Stimulated activated CD4-positive, alpha-beta T cell treated with anti-CD3 and anti-CD28 coated beads, Interleukin-1b, Interleukin-23, amount 100 ng/mL, for 4 hours (primary cell): ENCODE results near the gene CDYL.
A peak's percentile ranks its signal among the peaks of the same experiment; 100 is the strongest.
"Not testable (repeated sequence)": the region's sequence is repeated elsewhere in the genome, so short reads cannot be mapped to it uniquely, and the experiment has no call there.

Source experiments
- DNase-seq, 2 donors: peaks; one replicate each; pipeline ENCODE4 v3.0.0-alpha.2; 2020; ENCODE audit warnings: low read depth in 2 of 2

The CDYL gene

DNA sequence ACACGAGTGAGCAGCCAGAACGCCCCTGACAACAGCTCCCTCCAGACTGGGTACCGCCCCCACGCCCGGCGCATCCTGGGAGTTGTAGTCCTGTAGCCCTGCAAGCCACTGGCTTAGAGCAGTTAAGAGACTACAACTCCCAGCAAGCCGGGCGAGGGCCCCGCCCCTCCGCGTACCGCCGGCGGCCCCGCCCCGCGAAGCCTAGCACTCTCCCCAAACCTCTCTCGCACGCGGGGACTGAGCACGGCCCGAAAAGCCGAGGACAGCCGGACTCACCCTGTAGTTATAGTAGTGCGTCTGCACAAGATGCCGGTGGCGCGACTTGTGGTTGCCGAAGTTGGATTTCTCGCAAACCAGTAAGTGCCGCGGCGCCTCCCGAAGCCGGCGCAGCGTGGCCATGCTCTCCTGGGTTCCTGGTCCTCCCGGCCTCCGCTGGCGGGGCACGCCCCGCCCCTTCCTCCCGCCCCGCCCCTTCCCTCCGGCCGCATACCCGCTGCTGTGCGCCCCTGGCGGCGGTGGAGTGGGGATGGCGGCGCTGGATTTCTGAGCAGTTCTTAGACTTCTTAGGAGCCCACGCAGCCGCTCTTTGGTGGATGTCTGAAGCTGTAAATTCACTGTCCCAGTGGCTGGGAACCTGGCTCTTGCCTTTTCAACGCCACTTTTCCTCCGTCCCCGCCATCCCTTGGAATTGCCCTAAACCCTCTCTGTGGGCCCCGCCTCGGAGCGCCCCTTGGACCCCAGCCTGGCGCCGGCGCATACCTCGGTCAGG, 227.6 kb downstream of the CDYL start, which contains the start of gene RPP40:
TSS of gene RPP40 (minus strand) at position 434 of the 769 bp plus-strand sequence. CDS start at position 399, 35 bp downstream.
- DNase-seq, result peak; percentile 97 to 99

DNA sequence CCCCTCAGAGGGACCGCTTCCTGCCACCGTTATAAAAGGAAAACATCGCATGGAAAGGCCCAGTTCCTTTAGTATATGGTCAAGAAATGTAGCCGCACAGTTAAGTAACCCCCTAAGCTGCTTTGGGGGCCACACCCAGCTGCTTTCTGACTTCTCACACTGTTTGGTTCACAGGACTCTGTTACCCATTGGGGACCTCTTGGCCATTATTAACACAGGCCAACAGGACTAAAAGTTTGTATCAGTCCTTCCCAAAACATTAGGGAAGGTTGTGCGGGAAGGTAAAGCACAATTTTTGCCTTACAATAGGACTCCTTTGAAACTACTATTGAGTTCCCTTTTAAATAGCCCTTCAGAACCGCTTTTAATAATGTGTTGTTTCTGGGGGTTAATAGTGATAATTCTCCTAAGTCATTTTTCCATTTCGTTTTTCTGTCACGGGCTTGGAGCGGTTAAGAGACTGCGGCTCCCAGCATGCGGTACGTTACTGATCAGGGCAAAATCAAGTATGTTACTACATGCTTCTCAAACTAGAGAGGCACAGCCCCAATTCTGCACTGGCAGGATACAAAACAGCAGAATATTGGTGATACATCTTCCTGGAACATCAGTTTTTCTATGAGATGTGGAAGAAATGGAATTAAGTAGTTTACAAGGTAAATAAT, 228.3 kb downstream of the CDYL start:
- no peak for DNase-seq

DNA sequence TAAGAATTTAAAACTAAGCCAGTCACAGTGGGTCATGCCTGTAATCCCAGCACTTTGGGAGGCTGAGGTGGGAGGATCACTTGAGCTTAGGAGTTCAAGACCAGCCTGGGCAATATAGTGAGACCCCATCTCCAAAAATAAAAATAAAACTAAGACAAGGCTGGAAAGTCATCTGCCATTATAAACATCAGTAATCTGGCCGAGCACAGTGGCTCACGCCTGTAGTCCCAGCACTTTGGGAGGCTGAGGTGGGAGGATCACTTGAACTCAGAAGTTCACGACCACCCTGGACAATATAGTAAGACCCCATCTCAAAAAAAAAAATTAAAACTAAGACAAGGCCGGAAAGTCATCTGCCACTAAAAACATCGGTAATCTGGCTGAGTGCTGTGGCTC, 228.8 kb downstream of the CDYL start:
- not testable (repeated sequence) for DNase-seq
